ENCODE data around the gene PRSS16.

- TF ChIP-seq, protein P1, sequence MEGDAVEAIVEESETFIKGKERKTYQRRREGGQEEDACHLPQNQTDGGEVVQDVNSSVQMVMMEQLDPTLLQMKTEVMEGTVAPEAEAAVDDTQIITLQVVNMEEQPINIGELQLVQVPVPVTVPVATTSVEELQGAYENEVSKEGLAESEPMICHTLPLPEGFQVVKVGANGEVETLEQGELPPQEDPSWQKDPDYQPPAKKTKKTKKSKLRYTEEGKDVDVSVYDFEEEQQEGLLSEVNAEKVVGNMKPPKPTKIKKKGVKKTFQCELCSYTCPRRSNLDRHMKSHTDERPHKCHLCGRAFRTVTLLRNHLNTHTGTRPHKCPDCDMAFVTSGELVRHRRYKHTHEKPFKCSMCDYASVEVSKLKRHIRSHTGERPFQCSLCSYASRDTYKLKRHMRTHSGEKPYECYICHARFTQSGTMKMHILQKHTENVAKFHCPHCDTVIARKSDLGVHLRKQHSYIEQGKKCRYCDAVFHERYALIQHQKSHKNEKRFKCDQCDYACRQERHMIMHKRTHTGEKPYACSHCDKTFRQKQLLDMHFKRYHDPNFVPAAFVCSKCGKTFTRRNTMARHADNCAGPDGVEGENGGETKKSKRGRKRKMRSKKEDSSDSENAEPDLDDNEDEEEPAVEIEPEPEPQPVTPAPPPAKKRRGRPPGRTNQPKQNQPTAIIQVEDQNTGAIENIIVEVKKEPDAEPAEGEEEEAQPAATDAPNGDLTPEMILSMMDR (conservative IDR thresholded peaks at IDR 0.05): no peak
- TF ChIP-seq EZH2 (IDR thresholded peaks at IDR 0.05; ENCODE audit: low read depth): no peak
Observed at GRCh38 chr6:27287751-27288135, 40.2 kb downstream of the PRSS16 start.
